ENCODE data around the gene TRHDE.

TRHDE gene

DNA sequence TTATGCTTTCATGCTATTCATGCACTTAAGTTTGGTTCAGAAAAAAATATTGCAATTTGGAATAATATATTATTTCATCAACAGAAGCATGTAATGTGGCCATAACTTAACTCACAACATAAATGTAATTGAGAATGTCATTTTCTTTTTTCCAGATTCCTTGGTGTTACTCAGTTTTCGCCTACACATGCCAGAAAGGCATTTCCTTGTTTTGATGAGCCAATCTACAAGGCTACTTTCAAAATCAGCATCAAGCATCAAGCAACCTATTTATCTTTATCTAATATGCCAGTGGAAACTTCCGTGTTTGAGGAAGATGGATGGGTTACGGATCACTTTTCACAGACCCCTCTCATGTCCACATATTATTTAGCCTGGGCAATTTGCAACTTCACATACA lies 14.4 kb downstream of the TRHDE start:
- no peak for DNase-seq (ENCODE audit: low read depth in 1 of 2, low spot score in 1 of 2)
- no peak overlapping the region for H3K27ac ChIP-seq (replicated peaks)
- H3K4me3 ChIP-seq (replicated peaks; ENCODE audit: insufficient read depth, low read length): no peak overlapping the region
- TF ChIP-seq GABPA (IDR thresholded peaks at IDR 0.05; ENCODE audit: low read depth) (no peak), POLR2AphosphoS5 (IDR thresholded peaks at IDR 0.05; ENCODE audit: low read depth) (no peak)
- TF ChIP-seq, protein P1, sequence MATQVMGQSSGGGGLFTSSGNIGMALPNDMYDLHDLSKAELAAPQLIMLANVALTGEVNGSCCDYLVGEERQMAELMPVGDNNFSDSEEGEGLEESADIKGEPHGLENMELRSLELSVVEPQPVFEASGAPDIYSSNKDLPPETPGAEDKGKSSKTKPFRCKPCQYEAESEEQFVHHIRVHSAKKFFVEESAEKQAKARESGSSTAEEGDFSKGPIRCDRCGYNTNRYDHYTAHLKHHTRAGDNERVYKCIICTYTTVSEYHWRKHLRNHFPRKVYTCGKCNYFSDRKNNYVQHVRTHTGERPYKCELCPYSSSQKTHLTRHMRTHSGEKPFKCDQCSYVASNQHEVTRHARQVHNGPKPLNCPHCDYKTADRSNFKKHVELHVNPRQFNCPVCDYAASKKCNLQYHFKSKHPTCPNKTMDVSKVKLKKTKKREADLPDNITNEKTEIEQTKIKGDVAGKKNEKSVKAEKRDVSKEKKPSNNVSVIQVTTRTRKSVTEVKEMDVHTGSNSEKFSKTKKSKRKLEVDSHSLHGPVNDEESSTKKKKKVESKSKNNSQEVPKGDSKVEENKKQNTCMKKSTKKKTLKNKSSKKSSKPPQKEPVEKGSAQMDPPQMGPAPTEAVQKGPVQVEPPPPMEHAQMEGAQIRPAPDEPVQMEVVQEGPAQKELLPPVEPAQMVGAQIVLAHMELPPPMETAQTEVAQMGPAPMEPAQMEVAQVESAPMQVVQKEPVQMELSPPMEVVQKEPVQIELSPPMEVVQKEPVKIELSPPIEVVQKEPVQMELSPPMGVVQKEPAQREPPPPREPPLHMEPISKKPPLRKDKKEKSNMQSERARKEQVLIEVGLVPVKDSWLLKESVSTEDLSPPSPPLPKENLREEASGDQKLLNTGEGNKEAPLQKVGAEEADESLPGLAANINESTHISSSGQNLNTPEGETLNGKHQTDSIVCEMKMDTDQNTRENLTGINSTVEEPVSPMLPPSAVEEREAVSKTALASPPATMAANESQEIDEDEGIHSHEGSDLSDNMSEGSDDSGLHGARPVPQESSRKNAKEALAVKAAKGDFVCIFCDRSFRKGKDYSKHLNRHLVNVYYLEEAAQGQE (IDR thresholded peaks at IDR 0.05; ENCODE audit: insufficient replicate concordance, low read depth): no peak
- H3K27me3 ChIP-seq (ENCODE audit: insufficient read depth, poor library complexity, severe bottlenecking): peaks cover under 1% of the 10 kb centered on the region

DNA sequence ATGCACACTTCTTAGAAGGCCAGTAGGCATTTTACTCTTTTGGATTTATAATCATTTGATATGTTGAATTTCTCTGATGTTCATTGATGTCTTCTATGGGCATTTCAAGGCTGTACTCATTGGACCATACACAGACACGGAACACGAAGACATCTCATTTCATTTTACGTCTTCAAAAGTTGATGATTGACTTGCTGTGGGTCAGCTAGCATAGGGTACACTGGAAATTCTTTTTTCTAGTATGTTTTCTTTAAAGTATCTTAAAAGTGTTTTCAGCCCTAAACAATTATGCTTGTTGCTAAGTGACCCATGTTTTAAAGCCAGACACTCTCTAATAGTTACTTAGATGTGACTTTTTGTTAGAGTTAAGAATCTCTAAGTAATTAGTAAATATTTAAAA lies 16.3 kb downstream of the TRHDE start:
- TF ChIP-seq POLR2AphosphoS5 (IDR thresholded peaks at IDR 0.05; ENCODE audit: low read depth) (no peak), SPI1 (IDR thresholded peaks at IDR 0.05; ENCODE audit: borderline replicate concordance, low read depth) (no peak), GABPA (IDR thresholded peaks at IDR 0.05; ENCODE audit: low read depth) (no peak)
- TF ChIP-seq, protein P2, sequence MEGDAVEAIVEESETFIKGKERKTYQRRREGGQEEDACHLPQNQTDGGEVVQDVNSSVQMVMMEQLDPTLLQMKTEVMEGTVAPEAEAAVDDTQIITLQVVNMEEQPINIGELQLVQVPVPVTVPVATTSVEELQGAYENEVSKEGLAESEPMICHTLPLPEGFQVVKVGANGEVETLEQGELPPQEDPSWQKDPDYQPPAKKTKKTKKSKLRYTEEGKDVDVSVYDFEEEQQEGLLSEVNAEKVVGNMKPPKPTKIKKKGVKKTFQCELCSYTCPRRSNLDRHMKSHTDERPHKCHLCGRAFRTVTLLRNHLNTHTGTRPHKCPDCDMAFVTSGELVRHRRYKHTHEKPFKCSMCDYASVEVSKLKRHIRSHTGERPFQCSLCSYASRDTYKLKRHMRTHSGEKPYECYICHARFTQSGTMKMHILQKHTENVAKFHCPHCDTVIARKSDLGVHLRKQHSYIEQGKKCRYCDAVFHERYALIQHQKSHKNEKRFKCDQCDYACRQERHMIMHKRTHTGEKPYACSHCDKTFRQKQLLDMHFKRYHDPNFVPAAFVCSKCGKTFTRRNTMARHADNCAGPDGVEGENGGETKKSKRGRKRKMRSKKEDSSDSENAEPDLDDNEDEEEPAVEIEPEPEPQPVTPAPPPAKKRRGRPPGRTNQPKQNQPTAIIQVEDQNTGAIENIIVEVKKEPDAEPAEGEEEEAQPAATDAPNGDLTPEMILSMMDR (IDR thresholded peaks at IDR 0.05; ENCODE audit: insufficient read depth, low read length): no peak
- TF ChIP-seq, protein P1 (IDR thresholded peaks at IDR 0.05; ENCODE audit: insufficient replicate concordance, low read depth): no peak
- H3K27ac ChIP-seq (replicated peaks): no peak overlapping the region
- H3K27me3 ChIP-seq (ENCODE audit: insufficient read depth, poor library complexity, severe bottlenecking): no peaks in the 10 kb centered on the region
- H3K4me3 ChIP-seq (replicated peaks; ENCODE audit: insufficient read depth, low read length): no peak overlapping the region
- no peak for DNase-seq (ENCODE audit: low read depth in 1 of 2, low spot score in 1 of 2)

DNA sequence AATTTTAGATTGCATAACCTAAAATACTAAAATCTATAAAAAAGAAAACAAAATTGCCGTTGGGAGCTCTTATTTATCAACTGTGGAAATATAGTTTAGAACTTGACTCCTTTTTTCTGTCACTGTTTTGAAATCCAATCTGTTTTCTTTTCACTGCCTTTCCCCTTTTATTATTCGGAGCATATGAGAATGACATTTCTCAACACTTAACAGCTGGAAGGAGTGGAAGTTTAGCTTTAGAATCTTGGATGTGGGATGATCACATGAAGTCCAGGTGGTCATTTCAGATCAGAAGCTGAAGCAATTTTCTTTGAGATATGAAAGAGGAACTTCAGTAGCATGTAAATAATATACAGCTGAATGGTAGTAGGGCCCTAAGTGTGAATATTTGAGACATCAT lies 16.7 kb downstream of the TRHDE start:
- H3K4me3 ChIP-seq (replicated peaks; ENCODE audit: insufficient read depth, low read length): no peak overlapping the region
- DNase-seq (ENCODE audit: low read depth in 1 of 2, low spot score in 1 of 2): no peak
- no peak overlapping the region for H3K27ac ChIP-seq (replicated peaks)
- H3K27me3 ChIP-seq (ENCODE audit: insufficient read depth, poor library complexity, severe bottlenecking): no peaks in the 10 kb centered on the region
- TF ChIP-seq SPI1 (IDR thresholded peaks at IDR 0.05; ENCODE audit: borderline replicate concordance, low read depth) (no peak), GABPA (IDR thresholded peaks at IDR 0.05; ENCODE audit: low read depth) (no peak), POLR2AphosphoS5 (IDR thresholded peaks at IDR 0.05; ENCODE audit: low read depth) (no peak)
- TF ChIP-seq, protein P2 (IDR thresholded peaks at IDR 0.05; ENCODE audit: insufficient read depth, low read length): no peak
- TF ChIP-seq, protein P1 (IDR thresholded peaks at IDR 0.05; ENCODE audit: insufficient replicate concordance, low read depth): no peak

Measured in HL-60 (cell line).